Measurements from ENCODE around the gene TOR1AIP2. TPM values are rescaled to one million over a fixed set of nuclear protein-coding genes. Genes with fewer than 3 reads are reported as not detected.

The TOR1AIP2 gene
- polyA plus RNA-seq, 2 of the 4 experiments (the other 2 are of a cell fraction), result 17.1 to 35.0 TPM

DNA sequence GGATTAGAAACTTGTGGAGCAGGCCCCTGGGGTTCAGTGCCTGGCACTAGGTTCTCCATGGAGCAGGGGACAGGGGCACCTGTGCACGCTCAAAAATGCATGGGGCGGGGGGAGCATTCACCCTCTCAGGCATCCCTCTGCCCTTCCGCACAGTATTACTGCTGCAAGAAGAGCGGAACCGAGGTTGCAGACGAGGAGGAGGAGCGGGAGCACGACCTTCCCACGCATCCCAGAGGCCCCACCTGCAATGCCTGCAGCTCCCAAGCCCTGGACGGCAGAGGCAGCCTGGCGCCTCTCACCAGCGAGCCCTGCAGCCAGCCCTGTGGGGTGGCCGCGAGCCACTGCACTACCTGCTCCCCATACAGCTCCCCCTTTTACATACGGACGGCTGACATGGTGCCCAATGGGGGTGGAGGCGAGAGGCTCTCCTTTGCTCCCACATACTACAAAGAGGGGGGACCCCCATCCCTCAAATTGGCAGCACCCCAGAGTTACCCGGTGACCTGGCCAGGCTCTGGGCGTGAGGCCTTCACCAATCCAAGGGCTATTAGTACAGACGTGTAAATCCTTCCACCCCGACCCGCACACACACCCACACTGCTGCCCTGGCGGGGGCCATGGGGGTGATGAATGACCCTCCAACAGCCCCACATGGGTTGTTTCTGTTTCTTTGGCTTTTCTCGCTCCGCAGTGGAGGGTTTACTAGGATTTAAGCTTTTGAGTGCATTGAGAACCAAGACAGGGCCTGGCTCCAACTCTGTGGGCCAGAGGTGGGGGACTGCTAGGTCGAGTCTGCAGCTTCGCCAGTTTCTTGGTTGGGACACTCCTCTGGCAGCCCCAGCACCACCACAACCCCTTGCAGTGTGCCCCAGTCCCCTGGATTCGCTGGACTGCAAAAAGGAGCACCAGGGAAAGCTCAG is 63.7 kb downstream of the TOR1AIP2 start:
- ATAC-seq, result peak; percentile 1 to 2; a peak in 4 of 6 replicates
- POLR2A ChIA-PET, result interaction anchor here (0.6 to 1.5 kb wide), 4 partner anchors 68 to 520 kb away, joined by 3 to 7 read pairs (median 4); partner anchors contain the start of genes SOAT1 and TOR1AIP1
- Histone ChIP-seq H3K4me1 (0 out of 3 replicates have a peak, but pooled peaks cover 3% of the 10 kb centered on the region), H3K4me3 (peak overlapping the region; percentile 48), H3K27ac (no peak overlapping the region; a peak in 1 of 6 replicates), H3K4me2 (peak overlapping the region; percentile 93), H3K9me3 (no peaks in the 10 kb centered on the region)
- DNase-seq (ENCODE audit: low read depth in 1 of 2, low spot score in 1 of 2), result no peak
- no peak for FAIRE-seq
- WGBS (ENCODE audit: missing lambda C conversion rate), result 63% methylated on average over 21 of the region's 28 CpGs
- CTCF ChIA-PET, result interaction anchor here (0.6 to 16.1 kb wide), 47 partner anchors 8 to 1788 kb away, joined by 3 to 644 read pairs (median 4); no protein-coding TSS in a partner anchor
- TF ChIP-seq ZFP36 (IDR thresholded peaks at IDR 0.05; ENCODE audit: borderline replicate concordance, partially characterized antibody) (no peak), FOXS1 (CRISPR knock-in tag; IDR thresholded peaks at IDR 0.05) (no peak), RARB (CRISPR knock-in tag; IDR thresholded peaks at IDR 0.05) (no peak), NFE2L2 (conservative IDR thresholded peaks at IDR 0.05; ENCODE audit: low read length) (no peak), KDM5A (IDR thresholded peaks at IDR 0.05) (no peak), CEBPB (IDR thresholded peaks at IDR 0.05) (no peak), POLR2A (IDR thresholded peaks at IDR 0.05; ENCODE audit: low read length) (no peak), RFX5 (IDR thresholded peaks at IDR 0.05) (no peak), KDM1A (IDR thresholded peaks at IDR 0.05; ENCODE audit: low read depth) (no peak), EP300 (IDR thresholded peaks at IDR 0.05) (no peak), RNF2 (IDR thresholded peaks at IDR 0.05; ENCODE audit: borderline replicate concordance, low read depth) (no peak), ESRRA (IDR thresholded peaks at IDR 0.05; ENCODE audit: borderline replicate concordance, low read length) (no peak), PHF8 (IDR thresholded peaks at IDR 0.05; ENCODE audit: borderline replicate concordance, low read depth) (no peak), RCOR1 (IDR thresholded peaks at IDR 0.05; ENCODE audit: low read depth, low read length) (no peak), NPAS2 (CRISPR knock-in tag; IDR thresholded peaks at IDR 0.05; ENCODE audit: borderline replicate concordance) (no peak), GATA3 (IDR thresholded peaks at IDR 0.05; ENCODE audit: borderline replicate concordance) (no peak), BHLHE40 (IDR thresholded peaks at IDR 0.05; ENCODE audit: low read depth, low read length) (no peak)
- TF ChIP-seq, protein P1, sequence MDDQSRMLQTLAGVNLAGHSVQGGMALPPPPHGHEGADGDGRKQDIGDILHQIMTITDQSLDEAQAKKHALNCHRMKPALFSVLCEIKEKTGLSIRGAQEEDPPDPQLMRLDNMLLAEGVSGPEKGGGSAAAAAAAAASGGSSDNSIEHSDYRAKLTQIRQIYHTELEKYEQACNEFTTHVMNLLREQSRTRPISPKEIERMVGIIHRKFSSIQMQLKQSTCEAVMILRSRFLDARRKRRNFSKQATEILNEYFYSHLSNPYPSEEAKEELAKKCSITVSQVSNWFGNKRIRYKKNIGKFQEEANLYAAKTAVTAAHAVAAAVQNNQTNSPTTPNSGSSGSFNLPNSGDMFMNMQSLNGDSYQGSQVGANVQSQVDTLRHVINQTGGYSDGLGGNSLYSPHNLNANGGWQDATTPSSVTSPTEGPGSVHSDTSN (IDR thresholded peaks at IDR 0.05), result no peak
- TF ChIP-seq, protein P2, sequence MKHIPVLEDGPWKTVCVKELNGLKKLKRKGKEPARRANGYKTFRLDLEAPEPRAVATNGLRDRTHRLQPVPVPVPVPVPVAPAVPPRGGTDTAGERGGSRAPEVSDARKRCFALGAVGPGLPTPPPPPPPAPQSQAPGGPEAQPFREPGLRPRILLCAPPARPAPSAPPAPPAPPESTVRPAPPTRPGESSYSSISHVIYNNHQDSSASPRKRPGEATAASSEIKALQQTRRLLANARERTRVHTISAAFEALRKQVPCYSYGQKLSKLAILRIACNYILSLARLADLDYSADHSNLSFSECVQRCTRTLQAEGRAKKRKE (CRISPR knock-in tag; IDR thresholded peaks at IDR 0.05; ENCODE audit: low read depth), result no peak
- TF ChIP-seq, protein P3, sequence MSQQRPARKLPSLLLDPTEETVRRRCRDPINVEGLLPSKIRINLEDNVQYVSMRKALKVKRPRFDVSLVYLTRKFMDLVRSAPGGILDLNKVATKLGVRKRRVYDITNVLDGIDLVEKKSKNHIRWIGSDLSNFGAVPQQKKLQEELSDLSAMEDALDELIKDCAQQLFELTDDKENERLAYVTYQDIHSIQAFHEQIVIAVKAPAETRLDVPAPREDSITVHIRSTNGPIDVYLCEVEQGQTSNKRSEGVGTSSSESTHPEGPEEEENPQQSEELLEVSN (IDR thresholded peaks at IDR 0.05; ENCODE audit: borderline replicate concordance, low read depth), result no peak

- TF ChIP-seq, protein P4, sequence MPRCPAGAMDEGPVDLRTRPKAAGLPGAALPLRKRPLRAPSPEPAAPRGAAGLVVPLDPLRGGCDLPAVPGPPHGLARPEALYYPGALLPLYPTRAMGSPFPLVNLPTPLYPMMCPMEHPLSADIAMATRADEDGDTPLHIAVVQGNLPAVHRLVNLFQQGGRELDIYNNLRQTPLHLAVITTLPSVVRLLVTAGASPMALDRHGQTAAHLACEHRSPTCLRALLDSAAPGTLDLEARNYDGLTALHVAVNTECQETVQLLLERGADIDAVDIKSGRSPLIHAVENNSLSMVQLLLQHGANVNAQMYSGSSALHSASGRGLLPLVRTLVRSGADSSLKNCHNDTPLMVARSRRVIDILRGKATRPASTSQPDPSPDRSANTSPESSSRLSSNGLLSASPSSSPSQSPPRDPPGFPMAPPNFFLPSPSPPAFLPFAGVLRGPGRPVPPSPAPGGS (IDR thresholded peaks at IDR 0.05), result no peak
- TF ChIP-seq ESRRA (IDR thresholded peaks at IDR 0.05; ENCODE audit: borderline replicate concordance, low read length), result no peak
- no peak for FAIRE-seq
- Histone ChIP-seq H3K4me3 (no peak overlapping the region), H3K4me1 (0 out of 3 replicates have a peak, but pooled peaks cover 3% of the 10 kb centered on the region), H3K27ac (no peak overlapping the region), H3K9me3 (no peaks in the 10 kb centered on the region), H3K4me2 (no peak overlapping the region)
- ChIA-PET POLR2A (no interaction called here), CTCF (interaction anchor here (0.8 to 16.1 kb wide), 8 partner anchors 10 to 734 kb away, joined by 3 to 644 read pairs (median 24); no protein-coding TSS in a partner anchor)
- DNase-seq (ENCODE audit: low read depth in 1 of 2, low spot score in 1 of 2), result no peak
- 63% methylated on average over 30 of the region's 37 CpGs for WGBS (ENCODE audit: missing lambda C conversion rate)
- ATAC-seq, result no peak
These were observed 64.9 kb downstream of the TOR1AIP2 start for GRCh38 chr1:179812501-179813292.

All from A549 (cell line).